Rectal smooth muscle tissue (tissue), 1 donor: ENCODE measurements around the gene COL23A1.

Experiments used
- H3K27ac ChIP-seq: one replicate; pipeline ENCODE4 v1.7.0; 2013; ENCODE audit warnings: low read depth, low read length, inconsistent platforms
- H3K27me3 ChIP-seq: one replicate; pipeline ENCODE4 v1.7.0; 2013; ENCODE audit warnings: low read length; ENCODE audit not compliant: control insufficient read depth, insufficient read depth
- H3K36me3 ChIP-seq: one replicate; pipeline ENCODE4 v1.7.0; 2013; ENCODE audit warnings: low read length; ENCODE audit not compliant: control insufficient read depth, insufficient read depth
- H3K4me1 ChIP-seq: one replicate; pipeline ENCODE4 v1.7.0; 2013; ENCODE audit warnings: low read length; ENCODE audit not compliant: control insufficient read depth, insufficient read depth
- H3K4me3 ChIP-seq: one replicate; pipeline ENCODE4 v1.7.0; 2013; ENCODE audit warnings: low read length
- H3K9ac ChIP-seq: one replicate; pipeline ENCODE4 v1.7.0; 2013; ENCODE audit warnings: low read length

COL23A1 gene

GRCh38 chr5:178273665-178274541 is 316.3 kb downstream of the COL23A1 start:
- no peaks in the 10 kb centered on the region for H3K36me3 ChIP-seq
- no peaks in the 10 kb centered on the region for H3K27me3 ChIP-seq
- no peaks in the 10 kb centered on the region for H3K4me1 ChIP-seq
- H3K27ac ChIP-seq: no peak overlapping the region
- no peak overlapping the region for H3K4me3 ChIP-seq
- H3K9ac ChIP-seq: no peak overlapping the region

GRCh38 chr5:178273041-178273440 is 317.2 kb downstream of the COL23A1 start:
- H3K27me3 ChIP-seq: no peaks in the 10 kb centered on the region
- H3K36me3 ChIP-seq: no peaks in the 10 kb centered on the region
- H3K9ac ChIP-seq: no peak overlapping the region
- no peak overlapping the region for H3K27ac ChIP-seq
- no peaks in the 10 kb centered on the region for H3K4me1 ChIP-seq
- no peak overlapping the region for H3K4me3 ChIP-seq

- no peaks in the 10 kb centered on the region for H3K36me3 ChIP-seq
- H3K9ac ChIP-seq: no peak overlapping the region
- no peaks in the 10 kb centered on the region for H3K27me3 ChIP-seq
- no peaks in the 10 kb centered on the region for H3K4me1 ChIP-seq
- H3K4me3 ChIP-seq: no peak overlapping the region
- no peak overlapping the region for H3K27ac ChIP-seq
These were observed 317.6 kb downstream of the COL23A1 start for GRCh38 chr5:178272591-178272990.

GRCh38 chr5:178271726-178272479 is 318.3 kb downstream of the COL23A1 start:
- no peak overlapping the region for H3K27ac ChIP-seq
- H3K27me3 ChIP-seq: no peaks in the 10 kb centered on the region
- no peak overlapping the region for H3K4me3 ChIP-seq
- no peak overlapping the region for H3K9ac ChIP-seq
- H3K4me1 ChIP-seq: no peaks in the 10 kb centered on the region
- H3K36me3 ChIP-seq: no peaks in the 10 kb centered on the region

GRCh38 chr5:178271231-178271630 is 319.0 kb downstream of the COL23A1 start:
- Histone ChIP-seq H3K27ac (no peak overlapping the region), H3K4me1 (no peaks in the 10 kb centered on the region), H3K9ac (no peak overlapping the region), H3K27me3 (no peaks in the 10 kb centered on the region), H3K4me3 (no peak overlapping the region), H3K36me3 (no peaks in the 10 kb centered on the region)

GRCh38 chr5:178269499-178269898 is 320.7 kb downstream of the COL23A1 start:
- Histone ChIP-seq H3K27me3 (no peaks in the 10 kb centered on the region), H3K36me3 (no peaks in the 10 kb centered on the region), H3K4me3 (no peak overlapping the region), H3K9ac (no peak overlapping the region), H3K27ac (no peak overlapping the region), H3K4me1 (no peaks in the 10 kb centered on the region)

GRCh38 chr5:178267876-178268275 is 322.3 kb downstream of the COL23A1 start:
- no peak overlapping the region for H3K9ac ChIP-seq
- no peaks in the 10 kb centered on the region for H3K36me3 ChIP-seq
- no peaks in the 10 kb centered on the region for H3K4me1 ChIP-seq
- no peaks in the 10 kb centered on the region for H3K27me3 ChIP-seq
- H3K4me3 ChIP-seq: no peak overlapping the region
- no peak overlapping the region for H3K27ac ChIP-seq

GRCh38 chr5:178267245-178267644 is 322.9 kb downstream of the COL23A1 start:
- Histone ChIP-seq H3K9ac (no peak overlapping the region), H3K27me3 (no peaks in the 10 kb centered on the region), H3K27ac (no peak overlapping the region), H3K4me3 (no peak overlapping the region), H3K4me1 (no peaks in the 10 kb centered on the region), H3K36me3 (no peaks in the 10 kb centered on the region)

- no peaks in the 10 kb centered on the region for H3K4me1 ChIP-seq
- no peak overlapping the region for H3K27ac ChIP-seq
- H3K4me3 ChIP-seq: no peak overlapping the region
- no peaks in the 10 kb centered on the region for H3K36me3 ChIP-seq
- H3K9ac ChIP-seq: no peak overlapping the region
- H3K27me3 ChIP-seq: no peaks in the 10 kb centered on the region
These were observed 323.6 kb downstream of the COL23A1 start for GRCh38 chr5:178266581-178266980.

GRCh38 chr5:178265746-178266145 is 324.4 kb downstream of the COL23A1 start:
- H3K4me3 ChIP-seq: no peak overlapping the region
- H3K27me3 ChIP-seq: no peaks in the 10 kb centered on the region
- no peak overlapping the region for H3K27ac ChIP-seq
- no peak overlapping the region for H3K9ac ChIP-seq
- H3K4me1 ChIP-seq: no peaks in the 10 kb centered on the region
- no peaks in the 10 kb centered on the region for H3K36me3 ChIP-seq

- Histone ChIP-seq H3K36me3 (no peaks in the 10 kb centered on the region), H3K4me3 (no peak overlapping the region), H3K27me3 (no peaks in the 10 kb centered on the region), H3K27ac (no peak overlapping the region), H3K4me1 (no peaks in the 10 kb centered on the region), H3K9ac (no peak overlapping the region)
These were observed 326.1 kb downstream of the COL23A1 start for GRCh38 chr5:178264044-178264443.

- H3K9ac ChIP-seq: no peak overlapping the region
- H3K4me1 ChIP-seq: no peaks in the 10 kb centered on the region
- H3K4me3 ChIP-seq: no peak overlapping the region
- H3K36me3 ChIP-seq: no peaks in the 10 kb centered on the region
- no peak overlapping the region for H3K27ac ChIP-seq
- H3K27me3 ChIP-seq: no peaks in the 10 kb centered on the region
These were observed 328.3 kb downstream of the COL23A1 start for GRCh38 chr5:178261666-178262600.
